Neural cell (in vitro differentiated cells): ENCODE data around the gene ZNF292.

Source experiments
- EP300 ChIP-seq: fragments of 450-650 bp; conservative IDR thresholded peaks from 2 replicates; pipeline ENCODE4 v1.6.1; 2014; ENCODE audit warnings: antibody characterized with exemption, mild to moderate bottlenecking, moderate library complexity; ENCODE audit not compliant: poor library complexity, severe bottlenecking
- EZH2 ChIP-seq: fragments of 200-600, 300-800 bp; shearing (Covaris generic), sonication (generic); IDR thresholded peaks from 2 replicates; pipeline ENCODE4 v1.6.1; 2014; ENCODE audit warnings: antibody characterized with exemption, low read length, borderline replicate concordance, mild to moderate bottlenecking; ENCODE audit not compliant: insufficient read depth, poor library complexity, severe bottlenecking
- POLR2AphosphoS5 ChIP-seq: IDR thresholded peaks from 2 replicates; pipeline ENCODE4 v1.6.1; 2012
- SMC3 ChIP-seq: fragments of 450-650 bp; conservative IDR thresholded peaks from 2 replicates; pipeline ENCODE4 v1.6.1; 2014; ENCODE audit warnings: antibody characterized with exemption, mild to moderate bottlenecking, moderate library complexity; ENCODE audit not compliant: poor library complexity
- TAF1 ChIP-seq: IDR thresholded peaks from 2 replicates; pipeline ENCODE4 v1.6.1; 2012; ENCODE audit warnings: low read depth
- TF ChIP-seq, protein P1 (sequence below): fragments of 450-650 bp; IDR thresholded peaks from 2 replicates; pipeline ENCODE4 v1.5.1; 2014; ENCODE audit warnings: antibody characterized with exemption, mild to moderate bottlenecking, moderate library complexity; ENCODE audit not compliant: poor library complexity, severe bottlenecking

DNA sequence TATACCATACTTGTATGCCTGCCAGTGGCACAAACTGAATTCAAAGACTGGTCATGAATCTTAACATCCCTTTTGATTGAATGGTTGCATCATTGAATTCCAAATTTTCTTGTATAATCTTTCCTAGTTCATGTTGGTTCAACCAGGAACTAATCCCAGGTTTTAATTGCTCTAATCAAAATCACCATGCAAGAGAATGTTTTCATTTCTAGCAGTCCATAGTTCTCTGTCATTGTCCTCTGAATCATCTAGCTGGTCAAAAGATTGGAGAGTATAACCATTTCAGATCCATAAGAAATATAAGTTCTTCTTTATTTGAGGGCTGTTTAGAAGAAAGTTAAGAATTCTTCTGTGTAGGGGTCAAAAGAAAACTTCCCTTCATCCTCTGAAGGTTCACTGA, 57.2 kb downstream of the ZNF292 start:
- no peak for TF ChIP-seq POLR2AphosphoS5
- TF ChIP-seq, protein P1, sequence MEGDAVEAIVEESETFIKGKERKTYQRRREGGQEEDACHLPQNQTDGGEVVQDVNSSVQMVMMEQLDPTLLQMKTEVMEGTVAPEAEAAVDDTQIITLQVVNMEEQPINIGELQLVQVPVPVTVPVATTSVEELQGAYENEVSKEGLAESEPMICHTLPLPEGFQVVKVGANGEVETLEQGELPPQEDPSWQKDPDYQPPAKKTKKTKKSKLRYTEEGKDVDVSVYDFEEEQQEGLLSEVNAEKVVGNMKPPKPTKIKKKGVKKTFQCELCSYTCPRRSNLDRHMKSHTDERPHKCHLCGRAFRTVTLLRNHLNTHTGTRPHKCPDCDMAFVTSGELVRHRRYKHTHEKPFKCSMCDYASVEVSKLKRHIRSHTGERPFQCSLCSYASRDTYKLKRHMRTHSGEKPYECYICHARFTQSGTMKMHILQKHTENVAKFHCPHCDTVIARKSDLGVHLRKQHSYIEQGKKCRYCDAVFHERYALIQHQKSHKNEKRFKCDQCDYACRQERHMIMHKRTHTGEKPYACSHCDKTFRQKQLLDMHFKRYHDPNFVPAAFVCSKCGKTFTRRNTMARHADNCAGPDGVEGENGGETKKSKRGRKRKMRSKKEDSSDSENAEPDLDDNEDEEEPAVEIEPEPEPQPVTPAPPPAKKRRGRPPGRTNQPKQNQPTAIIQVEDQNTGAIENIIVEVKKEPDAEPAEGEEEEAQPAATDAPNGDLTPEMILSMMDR, result no peak
- no peak for TF ChIP-seq EZH2
- no peak for TF ChIP-seq EP300
- TF ChIP-seq TAF1, result no peak
- no peak for TF ChIP-seq SMC3
